Suprapubic skin (tissue), 3 donors: ENCODE results near the gene OSR1.

Experiments
- EP300 ChIP-seq: sonication (generic); formaldehyde crosslinking; IDR thresholded peaks from one replicate; pipeline ENCODE4 v1.6.1; 2017; ENCODE audit warnings: antibody characterized with exemption
- POLR2A ChIP-seq, 2 donors: fragments of 450-650 bp; IDR thresholded peaks; one replicate each; pipeline ENCODE4 v1.6.1; 2017; ENCODE audit warnings: antibody characterized with exemption in 2 of 2, mild to moderate bottlenecking in 2 of 2, moderate library complexity in 2 of 2
- TF ChIP-seq, protein P1 (sequence below), 2 donors: fragments of 200-600 bp in 1 of 2; fragments of 450-650 bp in 1 of 2; sonication (generic) in 1 of 2; IDR thresholded peaks; one replicate each; pipeline ENCODE4 v1.5.1; 2016 to 2019; ENCODE audit warnings: antibody characterized with exemption in 2 of 2, mild to moderate bottlenecking in 1 of 2, moderate library complexity in 1 of 2

DNA sequence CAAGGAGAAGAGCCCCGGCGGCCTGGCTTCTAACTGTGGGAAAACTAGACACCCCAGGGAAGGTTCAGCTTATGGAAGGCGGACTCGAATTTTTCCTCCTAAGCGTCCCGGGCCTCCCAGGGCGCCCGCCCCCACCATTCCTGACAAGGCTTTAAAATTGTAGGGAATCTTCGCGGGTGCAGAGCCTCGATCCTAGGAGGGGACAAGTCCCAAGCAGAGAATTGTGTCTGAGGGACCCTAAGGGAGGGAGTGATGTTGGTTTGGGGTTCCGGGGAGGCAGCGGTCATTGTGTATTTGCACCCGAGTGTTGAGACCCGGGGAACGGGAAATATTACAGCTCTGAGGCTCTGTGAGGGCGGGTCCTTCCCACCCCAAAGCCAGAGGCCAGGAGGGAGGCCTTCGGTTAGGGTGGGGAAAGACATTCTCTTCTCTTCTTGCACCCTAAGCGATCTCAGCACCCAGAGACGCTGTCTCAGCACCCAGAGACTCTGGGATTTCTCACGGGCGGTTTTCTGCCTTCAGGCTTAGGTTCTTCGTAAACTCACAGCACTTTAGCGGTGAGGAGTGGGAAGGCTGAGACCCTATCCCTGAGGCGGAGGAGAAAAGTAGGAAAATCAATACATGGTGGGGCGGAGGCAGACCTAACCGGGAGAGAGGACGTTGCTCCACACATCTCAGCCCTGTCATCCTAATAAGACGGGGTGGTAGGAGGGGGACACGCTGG is 7.6 kb downstream of the OSR1 start:
- TF ChIP-seq POLR2A (IDR thresholded peaks at IDR 0.05) (no peak), EP300 (no peak)
- TF ChIP-seq, protein P1, sequence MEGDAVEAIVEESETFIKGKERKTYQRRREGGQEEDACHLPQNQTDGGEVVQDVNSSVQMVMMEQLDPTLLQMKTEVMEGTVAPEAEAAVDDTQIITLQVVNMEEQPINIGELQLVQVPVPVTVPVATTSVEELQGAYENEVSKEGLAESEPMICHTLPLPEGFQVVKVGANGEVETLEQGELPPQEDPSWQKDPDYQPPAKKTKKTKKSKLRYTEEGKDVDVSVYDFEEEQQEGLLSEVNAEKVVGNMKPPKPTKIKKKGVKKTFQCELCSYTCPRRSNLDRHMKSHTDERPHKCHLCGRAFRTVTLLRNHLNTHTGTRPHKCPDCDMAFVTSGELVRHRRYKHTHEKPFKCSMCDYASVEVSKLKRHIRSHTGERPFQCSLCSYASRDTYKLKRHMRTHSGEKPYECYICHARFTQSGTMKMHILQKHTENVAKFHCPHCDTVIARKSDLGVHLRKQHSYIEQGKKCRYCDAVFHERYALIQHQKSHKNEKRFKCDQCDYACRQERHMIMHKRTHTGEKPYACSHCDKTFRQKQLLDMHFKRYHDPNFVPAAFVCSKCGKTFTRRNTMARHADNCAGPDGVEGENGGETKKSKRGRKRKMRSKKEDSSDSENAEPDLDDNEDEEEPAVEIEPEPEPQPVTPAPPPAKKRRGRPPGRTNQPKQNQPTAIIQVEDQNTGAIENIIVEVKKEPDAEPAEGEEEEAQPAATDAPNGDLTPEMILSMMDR (IDR thresholded peaks at IDR 0.05), result no peak
